HG02840 (cell line): Measurements from ENCODE around the gene RPL32.
"Not testable (repeated sequence)": the region's sequence is repeated elsewhere in the genome, so short reads cannot be mapped to it uniquely, and the experiment has no call there.

ENCODE experiments used
- ATAC-seq: cut with Tn5 transposase; IDR thresholded peaks from one replicate; pipeline ENCODE4 v1.9.1; 2021; ENCODE audit warnings: mild to moderate bottlenecking, moderate library complexity, moderate number of reproducible peaks; ENCODE audit not compliant: unreplicated experiment, low FRiP score

The RPL32 gene

DNA sequence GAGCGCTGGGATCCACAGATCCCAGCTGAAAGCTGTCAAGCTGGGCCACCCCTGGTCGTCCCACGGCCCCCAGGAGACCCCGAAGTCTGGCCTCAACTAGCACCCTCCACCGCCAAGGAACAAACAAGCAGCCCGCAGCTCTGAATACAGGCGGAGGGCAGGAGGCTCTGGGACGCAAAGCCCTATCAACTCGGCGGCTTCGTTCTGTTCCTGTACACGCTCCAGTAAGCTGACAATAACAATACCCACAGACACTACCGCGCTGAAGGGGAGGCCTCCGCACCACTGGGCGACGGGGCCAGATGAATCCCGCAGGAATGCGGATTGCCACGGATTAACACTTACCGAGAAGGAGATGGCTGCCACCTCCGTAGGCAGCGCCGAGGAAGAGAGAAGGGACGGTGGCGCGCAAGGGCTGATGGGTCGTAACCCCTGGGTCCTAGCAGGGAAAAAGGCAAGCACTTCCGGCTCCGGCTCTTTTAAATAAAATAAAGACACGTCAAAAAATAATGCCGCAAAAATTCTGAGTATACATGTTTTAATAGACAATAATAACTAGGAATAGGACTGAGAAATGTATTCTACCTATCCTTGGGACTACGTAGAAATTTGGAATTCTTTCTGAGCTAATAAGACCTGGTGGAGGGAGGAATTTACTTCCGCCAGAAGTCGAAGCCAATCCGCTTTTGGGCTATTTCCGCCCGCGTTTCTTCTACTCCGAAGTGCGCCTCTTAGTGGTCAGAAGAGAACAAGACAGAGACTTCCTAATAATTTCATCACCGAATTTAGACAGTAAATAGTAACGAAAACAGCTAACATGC, at the start of gene RPL32:
RPL32 (minus strand) TSS at position 417 of the 821 bp plus-strand sequence. CDS start 1,328 bp downstream, outside the sequence.
- peak; percentile 87 for ATAC-seq

DNA sequence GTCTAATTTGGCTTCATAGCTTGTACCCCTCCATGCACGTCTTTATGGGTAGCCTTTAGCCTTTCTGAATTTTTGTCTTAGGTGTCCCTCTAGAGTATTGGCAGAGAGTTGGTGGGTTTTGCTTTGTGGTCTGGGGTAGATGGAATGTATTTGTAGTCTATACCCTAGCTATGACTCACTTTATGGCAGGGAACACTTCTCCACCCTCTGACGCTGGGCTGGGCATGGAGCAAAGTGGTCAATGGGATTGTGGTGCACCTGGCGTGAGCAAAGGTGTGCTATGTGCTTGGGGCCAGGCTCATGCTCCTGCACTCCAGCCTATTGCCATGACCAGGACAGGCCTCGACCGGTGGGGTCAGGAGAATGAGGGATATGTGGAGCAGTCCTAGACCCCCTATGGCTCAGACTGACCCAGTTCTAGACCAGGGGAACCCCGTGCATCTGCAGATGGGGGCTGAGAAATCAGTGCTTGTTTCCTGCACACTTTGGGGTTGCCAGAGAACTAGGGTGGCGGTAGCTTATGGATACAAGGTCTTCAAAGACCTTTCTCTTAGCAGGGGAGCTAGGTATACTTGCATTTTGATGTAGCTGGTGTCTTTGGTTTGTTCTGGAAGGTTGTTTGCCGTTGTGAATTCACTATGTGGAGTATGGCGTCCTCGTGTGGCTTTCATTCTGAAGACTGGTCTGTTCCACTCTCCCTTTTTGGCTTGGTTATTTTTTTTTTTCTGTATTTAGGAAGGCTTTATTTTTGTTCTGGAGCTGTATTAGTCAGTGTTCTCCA, 49.4 kb upstream of the RPL32 start:
- ATAC-seq = no peak

GRCh38 chr3:12886736-12887135, 45.4 kb upstream of the RPL32 start:
- ATAC-seq = no peak

DNA sequence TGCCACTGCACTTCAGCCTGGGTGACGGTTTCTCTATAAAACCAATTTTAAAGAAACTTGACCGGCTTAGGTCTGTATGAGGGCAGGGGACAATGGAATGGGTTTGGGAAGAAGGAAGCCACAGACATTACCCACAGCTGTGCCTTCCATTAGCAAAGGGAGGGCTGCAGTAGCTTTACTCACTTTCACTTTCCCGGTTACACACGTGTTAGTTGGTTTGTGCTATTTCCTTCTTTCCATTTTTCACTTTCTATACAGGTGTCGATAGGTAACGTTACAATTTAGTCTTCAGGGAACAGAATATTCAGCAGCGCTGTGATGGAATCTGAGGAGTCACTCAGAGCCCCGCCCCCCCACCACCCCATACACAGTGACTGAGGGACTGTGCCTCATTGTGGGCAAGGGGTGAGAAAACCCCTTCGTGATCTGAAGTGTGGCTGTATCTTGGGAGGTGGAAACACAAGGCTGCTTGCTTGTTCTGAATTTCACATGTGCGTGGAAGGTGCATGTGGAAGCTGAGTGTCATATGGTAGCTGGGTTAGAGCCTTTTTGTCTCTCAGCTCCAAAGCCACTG, 44.8 kb upstream of the RPL32 start:
- ATAC-seq = no peak

DNA sequence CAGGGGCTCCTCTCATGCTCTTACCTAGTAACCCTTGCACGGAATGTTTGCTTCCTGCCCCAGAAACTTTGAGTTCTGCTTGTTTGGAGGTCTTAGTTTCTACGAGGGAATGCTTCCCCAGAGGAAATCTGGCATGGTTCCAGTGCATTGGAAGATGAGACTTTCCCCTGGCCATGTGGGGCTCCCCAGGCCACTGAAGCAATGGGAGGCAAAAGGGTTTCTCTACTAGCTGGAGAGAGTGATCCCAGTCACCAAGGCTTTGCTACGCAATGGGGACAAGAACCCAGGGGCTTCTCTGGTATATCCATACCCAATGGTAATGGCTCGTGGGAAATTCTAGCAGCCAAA, 44.2 kb upstream of the RPL32 start:
- ATAC-seq = no peak

DNA sequence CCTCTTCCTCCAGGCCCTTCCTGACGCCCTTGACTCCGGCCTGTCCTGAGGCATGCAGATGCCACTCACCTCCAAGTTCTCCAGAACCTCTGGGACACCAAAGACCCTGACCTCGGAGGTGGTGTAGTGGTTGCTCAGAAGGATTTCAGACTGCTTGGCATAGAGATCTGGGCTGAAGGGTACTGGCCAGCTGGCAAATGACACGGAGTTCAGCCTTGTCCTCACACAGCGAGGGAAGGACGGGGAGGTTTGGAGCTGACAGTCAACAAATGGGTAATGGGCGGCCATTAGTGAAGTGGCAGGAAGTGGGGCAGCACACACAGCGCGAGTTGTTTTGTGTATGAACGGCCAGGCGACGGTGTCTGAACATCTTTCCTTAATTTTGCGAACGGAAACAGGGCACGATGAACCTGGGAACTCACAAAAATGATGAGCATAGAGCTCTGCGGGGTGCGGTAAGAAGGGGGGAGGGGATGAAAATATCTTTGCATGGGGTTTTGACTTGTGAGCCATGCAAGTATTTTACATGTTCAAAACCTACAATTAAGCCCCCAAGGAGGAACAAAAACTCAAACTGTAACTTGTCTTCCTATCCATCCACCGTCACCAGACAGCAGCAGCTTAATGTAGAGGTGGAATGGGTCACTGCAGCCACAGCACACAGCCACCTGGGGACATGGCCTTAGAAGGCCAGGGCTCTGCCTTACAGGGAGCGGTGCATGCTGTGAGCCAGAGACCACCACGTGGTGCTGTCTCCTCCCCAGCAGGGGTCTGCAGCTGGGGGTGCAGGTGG, 43.6 kb upstream of the RPL32 start:
- no peak for ATAC-seq

GRCh38 chr3:12884186-12884680, 42.9 kb upstream of the RPL32 start:
- no peak for ATAC-seq

GRCh38 chr3:12882336-12883310, 41.3 kb upstream of the RPL32 start:
- no peak for ATAC-seq

GRCh38 chr3:12881858-12882257, 40.5 kb upstream of the RPL32 start:
- not testable (repeated sequence) for ATAC-seq

DNA sequence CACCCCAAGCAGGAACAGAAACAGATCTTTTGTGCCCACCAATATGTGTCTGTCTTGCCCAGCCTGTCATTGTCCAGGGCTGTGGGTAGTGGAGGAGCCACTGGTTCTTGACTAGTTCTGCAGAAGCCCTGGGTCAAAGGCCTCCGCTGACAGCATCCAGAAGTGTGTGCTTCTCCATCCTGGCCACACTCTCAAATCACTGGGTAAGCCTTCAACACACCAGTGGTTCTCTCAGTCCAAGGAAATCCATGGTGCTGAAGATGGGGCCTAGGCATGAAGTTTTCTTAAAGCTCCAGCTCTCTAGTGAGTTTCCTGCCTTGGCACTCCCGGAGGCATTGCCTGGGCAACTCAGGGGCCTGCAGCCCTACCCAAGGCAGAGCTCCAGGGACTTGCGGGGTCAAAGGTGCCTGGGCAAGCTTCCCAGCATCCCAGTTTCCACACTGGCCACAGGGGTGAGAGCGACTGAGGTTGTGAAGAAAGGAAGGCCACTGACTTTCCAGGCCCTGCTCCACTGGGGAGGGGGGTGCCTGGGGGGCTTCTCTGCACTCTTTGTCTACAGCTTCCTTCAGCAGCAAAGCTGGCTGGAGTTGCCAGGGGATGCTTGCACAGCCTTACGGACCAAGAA, 37.9 kb upstream of the RPL32 start:
- ATAC-seq = no peak

GRCh38 chr3:12878758-12879157, 37.4 kb upstream of the RPL32 start:
- not testable (repeated sequence) for ATAC-seq

GRCh38 chr3:12878141-12878574, 36.8 kb upstream of the RPL32 start:
- no peak for ATAC-seq

DNA sequence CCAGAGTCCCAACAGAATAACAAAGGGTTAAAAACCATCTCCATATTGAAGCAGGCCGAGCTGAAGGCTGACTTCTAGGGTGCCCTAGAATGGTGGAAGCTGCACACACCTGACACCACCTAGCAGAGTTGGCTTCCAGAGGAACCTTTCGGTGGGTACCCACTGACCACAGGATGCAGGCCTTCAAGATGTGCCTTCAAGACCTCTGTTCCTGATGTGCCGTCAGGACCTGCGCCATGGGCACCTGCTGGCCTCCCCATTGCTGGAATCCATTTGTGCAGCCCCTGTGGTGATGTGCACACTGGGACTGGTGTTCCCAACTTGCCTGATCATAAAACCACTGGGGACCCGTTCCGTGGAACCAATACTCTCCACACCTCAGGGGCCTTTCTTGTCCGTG, 35.7 kb upstream of the RPL32 start:
- no peak for ATAC-seq

- ATAC-seq = no peak
Observed at GRCh38 chr3:12875857-12876836, 34.8 kb upstream of the RPL32 start.

- no peak for ATAC-seq
Observed at GRCh38 chr3:12871404-12871983, 30.1 kb upstream of the RPL32 start.

DNA sequence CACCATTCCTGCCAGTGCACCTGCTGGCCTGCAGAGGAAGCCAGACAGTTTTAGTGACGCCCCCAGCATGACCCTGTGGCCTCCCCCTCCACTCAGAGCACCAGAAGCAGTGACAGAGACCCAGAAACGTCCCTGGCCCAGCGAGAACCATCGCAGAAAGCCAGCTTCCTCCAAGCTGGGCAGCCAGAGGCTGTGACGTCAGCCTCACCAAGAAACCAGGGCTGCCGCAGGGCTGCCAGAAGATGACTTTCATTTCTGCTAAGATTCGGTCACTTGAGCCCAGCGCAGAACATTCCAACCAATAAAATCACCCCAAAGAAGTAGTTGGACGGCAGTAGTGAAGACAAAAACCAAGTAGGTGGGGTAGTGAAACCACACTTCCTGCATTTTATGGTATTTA, 29.6 kb upstream of the RPL32 start:
- no peak for ATAC-seq

- ATAC-seq = no peak
Observed at GRCh38 chr3:12869035-12869621, 27.8 kb upstream of the RPL32 start.
